Tibial artery (tissue), 4 donors: Measurements from ENCODE around the gene CHPF2.

ENCODE experiments used
- DNase-seq, 2 donors: peaks; one replicate each; pipeline ENCODE4 v3.0.0-alpha.2; 2019
- H3K27ac ChIP-seq, 2 donors: fragments of 200-600 bp; sonication (generic) in 1 of 2; 1 replicate in 1 of 2; 2 replicates in 1 of 2; pipeline ENCODE4 v1.5.1; 2018 to 2019; ENCODE audit warnings: mild to moderate bottlenecking in 1 of 2
- H3K27me3 ChIP-seq, 2 donors: fragments of 200-600 bp; sonication (generic) in 1 of 2; one replicate each; pipeline versions ENCODE4 v1.5.1 to v1.6.0; 2016 to 2019
- H3K36me3 ChIP-seq, 3 donors: fragments of 200-600 bp; sonication (generic) in 2 of 3; one replicate each; pipeline ENCODE4 v1.5.1; 2016 to 2019; ENCODE audit warnings: mild to moderate bottlenecking in 2 of 3
- H3K4me1 ChIP-seq, 4 donors: fragments of 200-600 bp; sonication (generic) in 2 of 4; 1 replicate in 3 of 4; 2 replicates in 1 of 4; pipeline ENCODE4 v1.5.1; 2016 to 2019
- H3K4me3 ChIP-seq, 2 donors: fragments of 200-600 bp; sonication (generic) in 1 of 2; 1 replicate in 1 of 2; 2 replicates in 1 of 2; pipeline ENCODE4 v1.5.1; 2018 to 2019; ENCODE audit warnings: mild to moderate bottlenecking in 2 of 2
- H3K9me3 ChIP-seq, 3 donors: fragments of 200-600 bp; sonication (generic) in 1 of 3; one replicate each; pipeline ENCODE4 v1.5.1; 2016 to 2019
- CTCF ChIP-seq, 2 experiments: fragments of 200-600 bp in 1 of 2; fragments of 450-650 bp in 1 of 2; IDR thresholded peaks; one replicate each; pipeline ENCODE4 v1.5.1; 2017 to 2019; ENCODE audit warnings: antibody characterized with exemption in 2 of 2, mild to moderate bottlenecking in 1 of 2, moderate library complexity in 1 of 2
- intact Hi-C: fragments of 100-400 bp; cut with DNase I; formaldehyde crosslinking; loops from one replicate; pipeline ENCODE4 v1.15.0; 2023; ENCODE audit warnings: low total_unique reads

The CHPF2 gene

DNA sequence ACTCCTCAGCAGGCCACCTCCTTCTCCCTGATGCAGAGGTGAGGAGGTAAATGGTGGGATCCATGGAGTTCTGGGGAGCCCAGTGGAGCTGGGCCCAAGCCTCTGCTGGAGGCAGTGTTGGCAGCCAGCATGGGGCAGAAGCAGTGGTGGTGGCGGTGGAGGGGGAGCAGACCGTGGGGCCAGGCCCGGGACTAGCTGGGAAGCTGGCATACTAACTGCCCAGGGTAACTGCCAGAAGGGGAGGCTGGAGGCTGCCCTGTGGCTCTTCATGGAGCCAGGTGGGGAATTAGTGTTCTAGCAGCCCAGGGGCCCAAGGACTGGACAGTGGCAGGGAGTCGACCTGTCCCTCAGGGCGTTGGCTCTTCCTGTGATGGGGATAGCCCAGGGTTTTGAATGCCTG lies 32.3 kb downstream of the CHPF2 start:
- Histone ChIP-seq H3K4me3 (no peak overlapping the region), H3K9me3 (no peaks in the 10 kb centered on the region), H3K27ac (no peak overlapping the region), H3K4me1 (no peaks in the 10 kb centered on the region), H3K27me3 (peaks cover 0 to 36% of the 10 kb centered on the region in 2 donors), H3K36me3 (no peaks in the 10 kb centered on the region)
- DNase-seq, result no peak
- intact Hi-C loops, result no loop called here
- TF ChIP-seq CTCF (IDR thresholded peaks at IDR 0.05), result no peak

DNA sequence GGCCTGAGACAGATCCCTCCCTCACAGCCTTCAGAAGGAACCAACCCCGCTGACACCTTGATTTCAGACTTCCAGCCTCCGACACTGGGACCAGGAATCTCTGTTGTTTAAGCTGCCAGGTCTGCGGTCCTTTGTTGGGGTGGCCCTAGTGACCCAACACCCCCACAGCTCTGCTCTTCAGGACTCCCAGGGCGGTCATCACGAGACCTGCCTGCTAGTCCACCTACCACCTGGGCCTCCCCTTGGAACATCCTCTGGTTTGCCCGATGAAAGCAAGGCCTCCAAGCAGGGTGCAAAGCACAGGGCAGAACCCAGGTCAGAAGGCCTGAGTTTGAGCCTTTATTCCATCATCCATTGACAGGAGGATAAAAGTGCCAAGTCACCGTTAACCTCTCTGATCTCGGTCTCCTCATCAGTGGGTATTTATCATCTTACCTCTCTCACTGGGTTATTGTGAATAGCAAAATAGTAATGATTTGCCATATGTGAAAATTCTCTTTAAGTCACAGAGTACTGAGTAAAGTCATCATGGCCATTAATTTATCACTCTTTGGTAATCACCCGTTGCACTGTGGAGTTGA lies 33.2 kb downstream of the CHPF2 start:
- no peak for DNase-seq
- Histone ChIP-seq H3K4me1 (no peaks in the 10 kb centered on the region), H3K4me3 (no peak overlapping the region), H3K27ac (no peak overlapping the region), H3K36me3 (no peaks in the 10 kb centered on the region), H3K27me3 (peaks cover 0 to 36% of the 10 kb centered on the region in 2 donors), H3K9me3 (no peaks in the 10 kb centered on the region)
- intact Hi-C loops, result no loop called here
- no peak for TF ChIP-seq CTCF (IDR thresholded peaks at IDR 0.05)

GRCh38 chr7:151269511-151269910 lies 37.2 kb downstream of the CHPF2 start:
- Histone ChIP-seq H3K27me3 (peaks cover 0 to 11% of the 10 kb centered on the region in 2 donors), H3K9me3 (no peaks in the 10 kb centered on the region), H3K27ac (no peak overlapping the region), H3K36me3 (no peaks in the 10 kb centered on the region), H3K4me3 (no peak overlapping the region), H3K4me1 (peaks cover 0 to 23% (median 8%) of the 10 kb centered on the region in 4 donors)
- no peak for TF ChIP-seq CTCF (IDR thresholded peaks at IDR 0.05)
- intact Hi-C loops, result no loop called here
- DNase-seq, result no peak

GRCh38 chr7:151271699-151272355 lies 39.5 kb downstream of the CHPF2 start:
- DNase-seq, result peak; percentile 84 to 90
- intact Hi-C loops, result no loop called here
- Histone ChIP-seq H3K4me1 (peaks cover 0 to 46% (median 17%) of the 10 kb centered on the region in 4 donors), H3K27me3 (peaks cover 0 to 3% of the 10 kb centered on the region in 2 donors), H3K9me3 (no peaks in the 10 kb centered on the region), H3K36me3 (no peaks in the 10 kb centered on the region), H3K4me3 (no peak overlapping the region), H3K27ac (peak overlapping the region; percentile 26 to 31)
- TF ChIP-seq CTCF (IDR thresholded peaks at IDR 0.05), result no peak

- DNase-seq, result peak in 1 of 2 donors; percentile 53
These were observed 40.1 kb downstream of the CHPF2 start for GRCh38 chr7:151272405-151272804.

More at GRCh38 chr7:151272405-151272804, 40.1 kb downstream of the CHPF2 start:
- Histone ChIP-seq H3K9me3 (no peaks in the 10 kb centered on the region), H3K27me3 (peaks cover 0 to 3% of the 10 kb centered on the region in 2 donors), H3K4me3 (no peak overlapping the region), H3K36me3 (no peaks in the 10 kb centered on the region), H3K27ac (peak overlapping the region in 1 of 2 donors; percentile 31), H3K4me1 (peaks cover 0 to 52% (median 21%) of the 10 kb centered on the region in 4 donors)
- intact Hi-C loops, result no loop called here
- TF ChIP-seq CTCF (IDR thresholded peaks at IDR 0.05), result peak in 1 of 2 experiments; percentile 6
